PC-3 (cell line): ENCODE data around the gene MAT2B. TPM values are rescaled to one million over a fixed set of nuclear protein-coding genes. Genes with fewer than 3 reads are reported as not detected.

Source experiments
- ATAC-seq: fragments of 200-7000 bp; cut with Tn5 transposase; 2 replicates; pipeline ENCODE4 v1.9.1; 2020; ENCODE audit warnings: mild to moderate bottlenecking, moderate library complexity
- BruUV-seq: library from RNA; stranded (reverse); fragments of 400-500 nt; replicated peaks from 2 replicates; lab custom pipeline; 2021; lab: Mats Ljungman, UMichigan
- CTCF ChIA-PET: fragments of 300-600 bp; sonication (Branson Sonifier 250); formaldehyde crosslinking; loops from one replicate; lab custom pipeline; 2022; ENCODE audit warnings: antibody characterized with exemption; lab: Charles Lee
- POLR2A ChIA-PET: fragments of 300-600 bp; sonication (Branson Sonifier 250); formaldehyde crosslinking; loops from one replicate; lab custom pipeline; 2022; ENCODE audit warnings: antibody characterized with exemption; ENCODE audit not compliant: unreplicated experiment; lab: Charles Lee
- DNase-seq: peaks from one replicate; pipeline ENCODE4 v3.0.0-alpha.2; 2015
- H2AFZ ChIP-seq: fragments of 300-600 bp; sonication (generic); 2 replicates; pipeline ENCODE4 v1.6.0; 2016; ENCODE audit warnings: antibody characterized with exemption, low read length
- H3F3A ChIP-seq: fragments of 300-600 bp; sonication (generic); one replicate; pipeline ENCODE4 v1.6.0; 2017; ENCODE audit warnings: antibody characterized with exemption, low read length, control low read depth, mild to moderate bottlenecking; ENCODE audit not compliant: unreplicated experiment
- H3K27ac ChIP-seq: fragments of 300-600 bp; sonication (generic); 2 replicates; pipeline ENCODE4 v1.5.1; 2016; ENCODE audit warnings: mild to moderate bottlenecking, low read length
- H3K27me3 ChIP-seq: fragments of 300-600 bp; sonication (generic); 2 replicates; pipeline ENCODE4 v1.6.1; 2016; ENCODE audit warnings: low read length, mixed read lengths
- H3K36me3 ChIP-seq: fragments of 300-600 bp; sonication (generic); 2 replicates; pipeline ENCODE4 v1.6.1; 2016; ENCODE audit warnings: low read depth, mixed run types, low read length, mixed read lengths
- H3K4me1 ChIP-seq: fragments of 300-600 bp; sonication (generic); 2 replicates; pipeline ENCODE4 v1.5.1; 2016; ENCODE audit warnings: low read length; ENCODE audit not compliant: insufficient read depth
- H3K4me2 ChIP-seq: fragments of 300-600 bp; sonication (generic); 2 replicates; pipeline ENCODE4 v1.6.0; 2016; ENCODE audit warnings: low read length
- H3K4me3 ChIP-seq: fragments of 300-600 bp; sonication (generic); 2 replicates; pipeline ENCODE4 v1.5.1; 2016; ENCODE audit warnings: mild to moderate bottlenecking, low read length, mixed read lengths
- H3K79me2 ChIP-seq: fragments of 300-600 bp; sonication (generic); 2 replicates; pipeline ENCODE4 v1.6.1; 2017; ENCODE audit warnings: low read length, mixed read lengths
- H3K9ac ChIP-seq: fragments of 300-600 bp; sonication (generic); 2 replicates; pipeline ENCODE4 v1.6.0; 2016; ENCODE audit warnings: mild to moderate bottlenecking, low read length
- H3K9me2 ChIP-seq: fragments of 300-600 bp; sonication (generic); replicated peaks from 2 replicates; pipeline ENCODE4 v1.6.1; 2016; ENCODE audit warnings: mixed run types, low read length, mixed read lengths
- H3K9me3 ChIP-seq: fragments of 300-600 bp; sonication (generic); 2 replicates; pipeline ENCODE4 v1.6.1; 2016; ENCODE audit warnings: low read length, mixed read lengths
- H4K20me1 ChIP-seq: fragments of 300-600 bp; sonication (generic); 2 replicates; pipeline ENCODE4 v1.6.1; 2016; ENCODE audit warnings: low read length, mixed read lengths
- EZH2 ChIP-seq: fragments of 300-600 bp; sonication (generic); IDR thresholded peaks from one replicate; pipeline ENCODE4 v1.6.1; 2017; ENCODE audit warnings: antibody characterized with exemption, mild to moderate bottlenecking, low read length; ENCODE audit not compliant: unreplicated experiment
- EZH2phosphoT487 ChIP-seq: fragments of 300-600 bp; sonication (generic); IDR thresholded peaks from 2 replicates; pipeline ENCODE4 v1.6.1; 2018; ENCODE audit warnings: mild to moderate bottlenecking, antibody characterized with exemption, low read length, borderline replicate concordance
- intact Hi-C: fragments of 100-400 bp; cut with micrococcal nuclease; formaldehyde crosslinking; loops from 2 replicates; pipeline ENCODE4 v1.9.0; 2023
- total RNA-seq: library from RNA; depleted of rRNA; stranded (reverse); fragments of >200 nt; gene quantifications from 2 replicates; pipeline ENCODE4 v1.2.3, GENCODE V29; 2014
- TF ChIP-seq, protein P1 (sequence below): fragments of 300-600 bp; sonication (generic); conservative IDR thresholded peaks from 2 replicates; pipeline ENCODE4 v1.5.1; 2017; ENCODE audit warnings: antibody characterized with exemption, low read depth, mild to moderate bottlenecking, low read length

MAT2B gene
- total RNA-seq, 1 experiment from 2014 or later: 24.3 TPM

DNA sequence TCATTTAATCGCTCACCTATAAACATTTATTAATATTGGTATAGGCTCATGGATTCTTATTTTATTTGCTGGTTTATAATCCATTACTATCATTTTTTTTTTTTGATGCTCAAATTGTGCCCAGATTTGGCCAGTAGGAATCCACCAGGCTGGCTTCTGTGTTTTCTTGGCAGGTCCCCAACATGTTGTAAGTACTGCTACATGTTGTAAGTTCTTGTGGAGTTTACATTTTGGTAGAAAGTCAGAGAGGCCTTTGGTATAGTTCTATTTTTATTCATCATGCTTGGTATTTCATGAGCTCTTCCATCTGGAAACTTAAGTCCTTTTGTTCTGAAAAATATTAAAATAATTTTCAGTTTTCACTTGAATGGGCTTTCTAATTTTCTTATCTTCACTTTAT, 47.1 kb downstream of the MAT2B start:
- no peak overlapping the region for H2AFZ ChIP-seq
- no peaks in the 10 kb centered on the region for H4K20me1 ChIP-seq
- ATAC-seq (no peak), DNase-seq (no peak)
- H3F3A ChIP-seq: no peaks in the 10 kb centered on the region
- CTCF ChIA-PET: no interaction called here
- H3K79me2 ChIP-seq: no peaks in the 10 kb centered on the region
- intact Hi-C loops: no loop called here
- H3K9me3 ChIP-seq: no peaks in the 10 kb centered on the region
- no TSS peak for BruUV-seq
- no peak overlapping the region for H3K27ac ChIP-seq
- TF ChIP-seq EZH2 (no peak), EZH2phosphoT487 (no peak)
- TF ChIP-seq, protein P1, sequence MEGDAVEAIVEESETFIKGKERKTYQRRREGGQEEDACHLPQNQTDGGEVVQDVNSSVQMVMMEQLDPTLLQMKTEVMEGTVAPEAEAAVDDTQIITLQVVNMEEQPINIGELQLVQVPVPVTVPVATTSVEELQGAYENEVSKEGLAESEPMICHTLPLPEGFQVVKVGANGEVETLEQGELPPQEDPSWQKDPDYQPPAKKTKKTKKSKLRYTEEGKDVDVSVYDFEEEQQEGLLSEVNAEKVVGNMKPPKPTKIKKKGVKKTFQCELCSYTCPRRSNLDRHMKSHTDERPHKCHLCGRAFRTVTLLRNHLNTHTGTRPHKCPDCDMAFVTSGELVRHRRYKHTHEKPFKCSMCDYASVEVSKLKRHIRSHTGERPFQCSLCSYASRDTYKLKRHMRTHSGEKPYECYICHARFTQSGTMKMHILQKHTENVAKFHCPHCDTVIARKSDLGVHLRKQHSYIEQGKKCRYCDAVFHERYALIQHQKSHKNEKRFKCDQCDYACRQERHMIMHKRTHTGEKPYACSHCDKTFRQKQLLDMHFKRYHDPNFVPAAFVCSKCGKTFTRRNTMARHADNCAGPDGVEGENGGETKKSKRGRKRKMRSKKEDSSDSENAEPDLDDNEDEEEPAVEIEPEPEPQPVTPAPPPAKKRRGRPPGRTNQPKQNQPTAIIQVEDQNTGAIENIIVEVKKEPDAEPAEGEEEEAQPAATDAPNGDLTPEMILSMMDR: no peak
- H3K9me2 ChIP-seq: no peaks in the 10 kb centered on the region
- no peaks in the 10 kb centered on the region for H3K4me1 ChIP-seq
- H3K36me3 ChIP-seq: no peaks in the 10 kb centered on the region
- peaks cover 67% of the 10 kb centered on the region for H3K27me3 ChIP-seq
- no peak overlapping the region for H3K4me2 ChIP-seq
- H3K4me3 ChIP-seq: no peak overlapping the region
- POLR2A ChIA-PET: no interaction called here
- H3K9ac ChIP-seq: no peak overlapping the region

DNA sequence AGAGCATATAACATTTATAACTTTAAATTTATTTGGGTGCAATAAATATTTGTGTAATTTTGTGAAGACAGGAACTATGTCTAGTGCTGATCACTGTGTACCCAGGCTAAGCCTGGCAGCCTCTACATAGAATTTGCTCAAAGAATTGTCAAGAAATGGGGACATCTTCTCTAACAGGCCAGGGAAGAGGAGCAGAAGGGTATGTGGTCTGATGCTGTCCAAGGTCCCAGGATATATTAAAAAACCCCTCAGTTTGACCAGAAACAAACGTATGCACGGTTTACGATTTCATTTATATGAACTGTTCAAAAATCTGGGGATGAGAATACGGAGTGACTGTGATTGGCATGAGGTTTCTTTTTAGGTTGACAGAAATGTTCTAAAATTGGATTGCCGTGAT, 55.9 kb downstream of the MAT2B start:
- no peak overlapping the region for H2AFZ ChIP-seq
- no peak for TF ChIP-seq EZH2phosphoT487
- TF ChIP-seq, protein P1: no peak
- no peak for TF ChIP-seq EZH2
- DNase-seq (no peak), ATAC-seq (no peak)
- H3K4me3 ChIP-seq: no peak overlapping the region
- H3K79me2 ChIP-seq: no peaks in the 10 kb centered on the region
- H3K4me2 ChIP-seq: no peak overlapping the region
- no peaks in the 10 kb centered on the region for H3K36me3 ChIP-seq
- H3F3A ChIP-seq: no peaks in the 10 kb centered on the region
- no peak overlapping the region for H3K9ac ChIP-seq
- H4K20me1 ChIP-seq: no peaks in the 10 kb centered on the region
- no peaks in the 10 kb centered on the region for H3K9me2 ChIP-seq
- BruUV-seq: no TSS peak
- H3K27ac ChIP-seq: no peak overlapping the region
- ChIA-PET POLR2A (no interaction called here), CTCF (no interaction called here)
- intact Hi-C loops: loop anchor here (5.0 kb wide), 1 partner anchor 66 kb away; no protein-coding TSS in a partner anchor
- H3K9me3 ChIP-seq: no peaks in the 10 kb centered on the region
- H3K27me3 ChIP-seq: peaks cover 51% of the 10 kb centered on the region
- peaks cover 12% of the 10 kb centered on the region for H3K4me1 ChIP-seq

DNA sequence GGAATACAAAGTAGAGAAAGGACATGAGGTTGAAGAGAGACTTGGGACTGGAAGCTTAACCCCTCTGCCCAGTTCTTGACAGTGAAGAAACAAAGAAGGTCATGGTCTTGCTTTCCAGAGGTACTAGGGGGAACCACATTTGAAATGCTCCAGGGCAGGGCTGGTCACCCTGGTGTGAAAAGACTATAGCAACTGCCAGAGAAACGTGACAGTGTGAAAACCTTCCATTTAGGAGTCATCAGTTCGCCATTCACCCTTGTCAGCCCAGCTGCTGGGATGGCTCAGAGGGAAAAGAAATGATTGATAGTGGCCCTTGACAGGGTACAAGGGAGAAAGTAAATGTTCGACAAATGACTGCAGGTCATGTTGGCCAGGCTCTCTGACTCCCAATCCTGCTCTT, 56.7 kb downstream of the MAT2B start:
- no peak overlapping the region for H3K27ac ChIP-seq
- H3F3A ChIP-seq: no peaks in the 10 kb centered on the region
- H4K20me1 ChIP-seq: no peaks in the 10 kb centered on the region
- CTCF ChIA-PET: no interaction called here
- H3K9me2 ChIP-seq: no peaks in the 10 kb centered on the region
- no peak overlapping the region for H3K9ac ChIP-seq
- no peak overlapping the region for H3K4me2 ChIP-seq
- BruUV-seq: no TSS peak
- intact Hi-C loops: loop anchor here (5.0 kb wide), 1 partner anchor 65 kb away; no protein-coding TSS in a partner anchor
- peaks cover 14% of the 10 kb centered on the region for H3K4me1 ChIP-seq
- no peak for TF ChIP-seq EZH2phosphoT487
- TF ChIP-seq EZH2: no peak
- TF ChIP-seq, protein P1: no peak
- POLR2A ChIA-PET: no interaction called here
- H2AFZ ChIP-seq: no peak overlapping the region
- H3K4me3 ChIP-seq: no peak overlapping the region
- no peaks in the 10 kb centered on the region for H3K36me3 ChIP-seq
- no peaks in the 10 kb centered on the region for H3K79me2 ChIP-seq
- ATAC-seq (no peak), DNase-seq (no peak)
- no peaks in the 10 kb centered on the region for H3K9me3 ChIP-seq
- H3K27me3 ChIP-seq: peaks cover 51% of the 10 kb centered on the region
